Vagina (tissue), 2 donors: Measurements from ENCODE around the gene SLC5A11. TPM values are rescaled to one million over a fixed set of nuclear protein-coding genes. Genes with fewer than 3 reads are reported as not detected.

Experiments used
- DNase-seq, 2 donors: peaks; one replicate each; pipeline ENCODE4 v3.0.0-alpha.2; 2017; ENCODE audit errors: extremely low spot score in 2 of 2
- H3K27ac ChIP-seq: fragments of 200-600 bp; sonication (generic); one replicate; pipeline ENCODE4 v1.5.1; 2019
- H3K27me3 ChIP-seq: fragments of 200-600 bp; sonication (generic); one replicate; pipeline ENCODE4 v1.5.1; 2019
- H3K36me3 ChIP-seq, 2 donors: fragments of 200-600 bp; sonication (generic); one replicate each; pipeline ENCODE4 v1.5.1; 2017 to 2019
- H3K4me1 ChIP-seq: fragments of 200-600 bp; sonication (generic); one replicate; pipeline ENCODE4 v1.5.1; 2019
- H3K4me3 ChIP-seq, 2 donors: fragments of 200-600 bp; sonication (generic); 1 replicate in 1 of 2; 2 replicates in 1 of 2; pipeline ENCODE4 v1.5.1; 2016 to 2019
- H3K9me3 ChIP-seq: fragments of 200-600 bp; sonication (generic); one replicate; pipeline ENCODE4 v1.5.1; 2019
- CTCF ChIP-seq, 3 experiments: fragments of 450-650 bp in 2 of 3; fragments of 200-600 bp in 1 of 3; sonication (generic) in 1 of 3; IDR thresholded peaks; one replicate each; pipeline ENCODE4 v1.5.1; 2017 to 2019; ENCODE audit warnings: antibody characterized with exemption in 3 of 3, mild to moderate bottlenecking in 2 of 3, moderate library complexity in 2 of 3
- POLR2A ChIP-seq, 2 donors: fragments of 450-650 bp; IDR thresholded peaks; one replicate each; pipeline ENCODE4 v1.6.1; 2017; ENCODE audit warnings: antibody characterized with exemption in 2 of 2, mild to moderate bottlenecking in 2 of 2, moderate library complexity in 2 of 2
- POLR2AphosphoS5 ChIP-seq, 2 donors: sonication (generic); formaldehyde crosslinking; IDR thresholded peaks; one replicate each; pipeline ENCODE4 v1.9.0; 2017; ENCODE audit warnings: antibody characterized with exemption in 2 of 2, mild to moderate bottlenecking in 2 of 2, low read depth in 1 of 2; ENCODE audit not compliant: insufficient read depth in 1 of 2
- intact Hi-C: fragments of 100-400 bp; cut with DNase I; formaldehyde crosslinking; loops from one replicate; pipeline ENCODE4 v1.15.1; 2023
- total RNA-seq: library from RNA; depleted of rRNA; stranded (reverse); fragments of >200 nt; gene quantifications from one replicate; pipeline ENCODE4 v1.2.3, GENCODE V29; 2016

SLC5A11 gene, protein sequence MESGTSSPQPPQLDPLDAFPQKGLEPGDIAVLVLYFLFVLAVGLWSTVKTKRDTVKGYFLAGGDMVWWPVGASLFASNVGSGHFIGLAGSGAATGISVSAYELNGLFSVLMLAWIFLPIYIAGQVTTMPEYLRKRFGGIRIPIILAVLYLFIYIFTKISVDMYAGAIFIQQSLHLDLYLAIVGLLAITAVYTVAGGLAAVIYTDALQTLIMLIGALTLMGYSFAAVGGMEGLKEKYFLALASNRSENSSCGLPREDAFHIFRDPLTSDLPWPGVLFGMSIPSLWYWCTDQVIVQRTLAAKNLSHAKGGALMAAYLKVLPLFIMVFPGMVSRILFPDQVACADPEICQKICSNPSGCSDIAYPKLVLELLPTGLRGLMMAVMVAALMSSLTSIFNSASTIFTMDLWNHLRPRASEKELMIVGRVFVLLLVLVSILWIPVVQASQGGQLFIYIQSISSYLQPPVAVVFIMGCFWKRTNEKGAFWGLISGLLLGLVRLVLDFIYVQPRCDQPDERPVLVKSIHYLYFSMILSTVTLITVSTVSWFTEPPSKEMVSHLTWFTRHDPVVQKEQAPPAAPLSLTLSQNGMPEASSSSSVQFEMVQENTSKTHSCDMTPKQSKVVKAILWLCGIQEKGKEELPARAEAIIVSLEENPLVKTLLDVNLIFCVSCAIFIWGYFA
- not detected for total RNA-seq

DNA sequence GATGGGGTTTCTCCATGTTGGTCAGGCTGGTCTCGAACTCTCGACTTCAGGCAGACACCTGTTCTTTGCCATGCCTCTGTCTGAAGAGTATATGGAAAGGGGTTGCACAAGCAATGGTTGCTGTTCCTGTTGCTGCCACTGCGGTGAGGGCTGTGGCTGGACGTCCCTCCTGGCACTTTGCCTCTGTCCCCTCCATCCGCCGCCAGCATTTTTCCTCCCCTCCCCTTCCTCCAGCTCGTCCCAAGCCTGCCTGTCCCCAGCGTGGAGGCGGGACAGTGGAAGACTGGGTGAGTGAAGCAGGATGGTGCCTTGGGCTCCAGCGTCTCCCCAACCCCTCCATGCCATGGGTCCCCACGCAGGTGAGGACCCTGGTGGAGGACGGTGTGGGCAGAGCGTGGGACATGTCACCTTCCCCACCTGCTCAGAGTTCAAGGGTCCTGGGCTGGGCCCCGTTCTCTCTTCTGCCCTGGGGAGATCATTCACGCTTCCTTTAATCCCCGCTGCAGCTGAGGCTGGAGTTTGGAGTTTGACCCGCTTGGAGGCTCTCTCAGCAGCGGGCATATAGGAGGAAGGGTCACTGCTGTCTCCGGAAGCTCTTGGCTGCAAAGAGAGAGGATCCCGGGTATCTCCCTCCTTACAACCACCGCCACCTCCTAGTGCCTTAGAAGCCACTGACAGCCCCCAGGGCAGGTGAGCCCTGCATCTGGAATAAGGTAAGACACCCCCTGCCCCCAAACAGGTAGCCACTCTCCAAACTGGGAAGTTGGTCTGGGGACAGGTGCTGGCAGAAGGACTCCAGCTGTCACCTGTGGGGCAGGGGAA lies at the start of gene SLC5A11:
TSS of gene SLC5A11 (plus strand) at position 238 of the 822 bp plus-strand sequence. CDS start 12,681 bp downstream, outside the sequence.
- Histone ChIP-seq H3K36me3 (no peaks in the 10 kb centered on the region), H3K27me3 (no peaks in the 10 kb centered on the region), H3K27ac (no peak within 1 kb of the TSS), H3K4me1 (no peaks in the 10 kb centered on the region), H3K9me3 (no peaks in the 10 kb centered on the region), H3K4me3 (no peak within 1 kb of the TSS)
- intact Hi-C loops, result no loop called here
- peak in 1 of 2 donors; percentile 75 for DNase-seq
- TF ChIP-seq POLR2A (IDR thresholded peaks at IDR 0.05), result no peak

- Histone ChIP-seq H3K27me3 (no peaks in the 10 kb centered on the region), H3K27ac (no peak overlapping the region), H3K9me3 (no peaks in the 10 kb centered on the region), H3K36me3 (peaks cover 0 to 73% of the 10 kb centered on the region in 2 donors), H3K4me1 (no peaks in the 10 kb centered on the region), H3K4me3 (no peak overlapping the region)
- intact Hi-C loops, result no loop called here
- no peak for TF ChIP-seq CTCF (IDR thresholded peaks at IDR 0.05)
- DNase-seq, result no peak
Measured at GRCh38 chr16:24800586-24800985, 45.2 kb upstream of the SLC5A11 start.

DNA sequence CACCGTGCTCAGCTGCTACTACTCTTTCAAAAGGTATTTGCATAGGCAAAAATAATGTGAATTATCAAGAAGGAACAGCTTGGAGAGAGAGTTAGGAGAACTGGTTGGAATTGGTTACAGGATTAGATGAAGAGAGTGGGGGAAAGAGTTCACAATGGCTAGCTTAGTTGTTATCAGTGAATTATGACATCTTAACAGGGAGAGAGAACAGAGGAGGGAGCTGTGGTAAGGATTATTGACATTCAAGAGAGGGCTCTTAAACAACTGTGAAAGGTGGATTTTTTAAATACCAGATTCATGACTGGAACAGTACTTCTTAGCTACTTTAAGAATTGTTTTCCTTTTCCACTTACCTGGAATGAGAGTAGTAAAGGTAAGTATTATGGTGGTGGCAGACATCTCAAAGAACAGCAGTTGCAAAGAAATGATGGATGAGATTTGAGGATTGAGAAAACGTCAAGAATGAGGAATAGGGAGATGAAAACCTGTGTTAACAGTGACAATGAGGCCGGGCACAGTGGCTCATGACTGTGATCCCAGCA lies 43.9 kb upstream of the SLC5A11 start:
- H3K9me3 ChIP-seq, result no peaks in the 10 kb centered on the region
- no peak overlapping the region for H3K27ac ChIP-seq
- TF ChIP-seq POLR2A (IDR thresholded peaks at IDR 0.05) (no peak), POLR2AphosphoS5 (IDR thresholded peaks at IDR 0.05; ENCODE audit: insufficient read depth in 1 of 2, low read depth in 1 of 2) (no peak)
- H3K27me3 ChIP-seq, result no peaks in the 10 kb centered on the region
- no peaks in the 10 kb centered on the region for H3K4me1 ChIP-seq
- H3K36me3 ChIP-seq, result peaks cover 4 to 75% of the 10 kb centered on the region in 2 donors
- intact Hi-C loops, result no loop called here
- DNase-seq, result no peak
- no peak overlapping the region for H3K4me3 ChIP-seq

DNA sequence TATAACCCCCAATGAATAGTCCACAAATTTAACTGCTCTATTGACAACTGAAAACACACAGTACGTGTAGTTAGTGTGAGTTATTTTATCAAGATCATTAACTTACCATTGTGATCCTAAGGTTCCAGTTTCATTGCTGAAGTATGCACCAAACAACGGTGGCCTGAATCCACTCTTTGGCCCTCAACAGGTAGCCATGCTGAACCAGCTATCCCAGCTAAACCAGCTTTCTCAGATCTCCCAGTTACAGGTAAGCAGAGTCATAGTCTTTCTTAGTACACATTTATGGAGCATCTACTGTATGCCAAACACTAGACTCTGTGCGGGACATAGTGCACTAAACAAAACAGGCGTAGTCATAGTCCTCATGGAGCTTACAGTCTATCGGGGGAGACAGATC lies 40.3 kb upstream of the SLC5A11 start:
- Histone ChIP-seq H3K36me3 (peaks cover 11 to 78% of the 10 kb centered on the region in 2 donors), H3K4me3 (no peak overlapping the region), H3K9me3 (no peaks in the 10 kb centered on the region), H3K27ac (no peak overlapping the region), H3K4me1 (no peaks in the 10 kb centered on the region), H3K27me3 (no peaks in the 10 kb centered on the region)
- intact Hi-C loops, result no loop called here
- DNase-seq, result no peak
- TF ChIP-seq POLR2AphosphoS5 (IDR thresholded peaks at IDR 0.05; ENCODE audit: insufficient read depth in 1 of 2, low read depth in 1 of 2) (no peak), CTCF (IDR thresholded peaks at IDR 0.05) (no peak), POLR2A (IDR thresholded peaks at IDR 0.05) (no peak)

GRCh38 chr16:24807301-24807700 lies 38.5 kb upstream of the SLC5A11 start:
- Histone ChIP-seq H3K9me3 (no peaks in the 10 kb centered on the region), H3K4me1 (no peaks in the 10 kb centered on the region), H3K27me3 (no peaks in the 10 kb centered on the region), H3K36me3 (peaks cover 11 to 83% of the 10 kb centered on the region in 2 donors), H3K27ac (no peak overlapping the region), H3K4me3 (no peak overlapping the region)
- DNase-seq, result no peak
- intact Hi-C loops, result no loop called here
- no peak for TF ChIP-seq CTCF (IDR thresholded peaks at IDR 0.05)
- no peak for TF ChIP-seq POLR2A (IDR thresholded peaks at IDR 0.05)
- no peak for TF ChIP-seq POLR2AphosphoS5 (IDR thresholded peaks at IDR 0.05; ENCODE audit: insufficient read depth in 1 of 2, low read depth in 1 of 2)
